COLO668 (cell line): ENCODE measurements around the gene DIAPH1.

Source experiments
- DNase-seq: peaks from one replicate; lab custom pipeline; 2025; ENCODE audit not compliant: unreplicated experiment; lab: John Stamatoyannopoulos, UW

DIAPH1 gene

DNA sequence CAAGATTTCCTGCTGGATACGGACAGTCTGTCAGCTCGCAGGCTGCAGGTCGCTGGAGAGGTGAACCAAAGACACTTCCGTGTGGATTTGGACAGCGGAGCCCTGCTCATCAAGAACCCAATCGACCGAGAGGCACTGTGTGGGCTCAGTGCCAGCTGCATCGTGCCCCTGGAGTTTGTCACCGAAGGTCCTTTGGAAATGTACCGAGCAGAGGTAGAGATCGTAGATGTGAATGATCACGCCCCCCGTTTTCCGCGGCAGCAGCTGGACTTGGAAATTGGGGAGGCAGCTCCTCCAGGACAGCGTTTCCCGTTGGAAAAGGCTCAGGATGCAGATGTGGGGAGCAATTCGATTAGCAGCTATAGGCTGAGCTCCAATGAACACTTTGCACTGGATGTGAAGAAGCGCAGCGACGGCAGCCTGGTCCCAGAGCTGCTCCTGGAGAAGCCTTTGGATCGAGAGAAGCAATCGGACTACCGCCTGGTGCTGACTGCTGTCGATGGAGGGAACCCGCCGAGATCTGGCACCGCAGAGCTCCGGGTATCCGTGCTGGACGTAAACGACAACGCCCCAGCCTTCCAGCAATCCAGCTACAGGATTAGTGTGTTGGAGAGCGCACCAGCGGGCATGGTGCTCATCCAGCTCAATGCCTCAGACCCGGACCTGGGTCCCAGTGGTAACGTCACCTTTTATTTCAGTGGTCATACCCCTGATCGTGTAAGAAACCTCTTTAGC, 133.3 kb downstream of the DIAPH1 start:
- no peak for DNase-seq

DNA sequence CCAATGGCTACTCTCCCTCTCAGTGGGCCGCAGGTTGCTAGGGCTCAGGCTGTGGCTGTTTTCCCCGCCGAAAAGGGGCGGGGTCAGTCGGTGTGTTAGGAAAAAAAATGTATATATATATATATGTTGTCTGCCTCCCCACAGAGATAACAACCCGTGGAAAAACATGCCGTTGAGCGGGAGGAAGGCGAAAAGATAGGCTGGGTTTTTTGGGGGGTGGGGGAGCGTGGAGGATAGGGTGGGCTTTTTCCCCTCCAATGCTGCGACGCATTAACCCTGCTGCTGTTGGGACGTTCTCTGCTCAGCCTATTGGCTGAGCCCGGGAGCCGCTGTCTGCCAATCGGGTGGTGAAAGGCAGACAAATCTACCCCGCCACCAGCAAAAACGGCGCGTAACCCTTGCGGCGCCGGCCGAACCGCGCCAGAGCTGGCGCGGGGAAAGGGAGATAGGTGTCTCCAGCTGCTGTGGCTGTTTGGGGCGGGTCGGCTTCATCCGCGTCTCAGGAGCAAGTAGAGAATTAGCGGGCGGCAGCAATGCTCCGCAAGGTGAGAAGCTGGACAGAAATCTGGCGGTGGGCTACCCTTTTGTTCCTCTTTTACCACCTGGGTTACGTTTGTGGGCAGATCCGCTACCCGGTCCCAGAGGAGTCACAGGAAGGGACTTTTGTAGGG, 134.0 kb downstream of the DIAPH1 start, which contains the start of gene PCDHGC4:
TSS of gene PCDHGC4 (plus strand) at position 390 of the 671 bp plus-strand sequence. CDS start at position 534, 144 bp downstream.
- DNase-seq = no peak

DNA sequence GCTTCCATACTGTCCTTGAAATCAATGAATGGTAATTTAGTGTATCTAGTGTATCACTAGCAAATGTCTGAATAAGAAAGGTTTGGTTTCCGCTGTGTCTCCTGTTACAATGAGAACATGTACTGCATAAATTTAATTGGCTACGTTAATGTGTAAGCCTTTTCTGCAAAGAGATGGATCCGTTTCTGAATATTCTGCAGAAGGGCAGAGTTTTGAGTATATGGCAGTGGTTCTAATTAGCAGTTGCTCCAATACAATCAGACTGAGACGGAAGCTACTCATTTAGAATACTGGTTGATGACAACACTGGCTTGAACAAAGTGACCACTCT, 134.5 kb downstream of the DIAPH1 start:
- DNase-seq = no peak

DNA sequence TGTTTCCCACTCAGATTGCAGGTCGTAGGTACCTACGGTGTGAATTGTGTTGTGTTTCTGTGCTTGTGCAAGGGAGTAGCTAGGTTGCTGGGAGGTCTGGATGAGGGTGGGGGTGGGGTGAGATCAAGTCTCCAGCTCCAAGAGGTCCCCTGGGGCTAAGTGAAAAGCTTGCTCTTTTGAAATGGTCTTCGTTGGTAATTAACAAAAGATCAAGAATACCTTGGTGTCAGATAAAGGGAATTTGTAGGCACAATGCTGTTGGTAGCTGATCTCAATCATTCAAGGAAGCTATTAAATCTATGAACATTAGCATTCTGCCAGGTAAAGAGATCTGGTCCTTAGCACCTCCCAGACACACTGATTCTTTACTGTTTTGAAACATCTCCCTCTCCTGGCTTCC, 134.9 kb downstream of the DIAPH1 start:
- DNase-seq = no peak

DNA sequence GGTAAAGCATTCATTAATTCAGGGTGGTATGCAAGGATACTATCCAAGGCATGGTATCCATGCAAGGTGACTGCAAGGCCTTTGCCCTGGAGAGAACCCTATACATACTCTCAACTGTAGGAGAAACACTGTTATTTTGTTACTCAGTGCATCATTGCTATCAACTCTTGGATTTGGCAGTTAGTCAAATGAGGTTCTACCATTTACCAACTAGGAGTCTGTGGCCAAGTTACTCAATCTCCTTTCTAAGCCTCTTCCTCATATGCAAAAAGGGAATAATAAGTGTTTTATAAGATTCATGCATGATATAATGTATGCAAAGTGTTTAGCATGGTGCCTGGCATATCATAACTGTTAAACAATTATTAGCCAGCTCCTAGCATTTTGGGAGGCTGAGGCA, 139.0 kb downstream of the DIAPH1 start:
- no peak for DNase-seq

DNA sequence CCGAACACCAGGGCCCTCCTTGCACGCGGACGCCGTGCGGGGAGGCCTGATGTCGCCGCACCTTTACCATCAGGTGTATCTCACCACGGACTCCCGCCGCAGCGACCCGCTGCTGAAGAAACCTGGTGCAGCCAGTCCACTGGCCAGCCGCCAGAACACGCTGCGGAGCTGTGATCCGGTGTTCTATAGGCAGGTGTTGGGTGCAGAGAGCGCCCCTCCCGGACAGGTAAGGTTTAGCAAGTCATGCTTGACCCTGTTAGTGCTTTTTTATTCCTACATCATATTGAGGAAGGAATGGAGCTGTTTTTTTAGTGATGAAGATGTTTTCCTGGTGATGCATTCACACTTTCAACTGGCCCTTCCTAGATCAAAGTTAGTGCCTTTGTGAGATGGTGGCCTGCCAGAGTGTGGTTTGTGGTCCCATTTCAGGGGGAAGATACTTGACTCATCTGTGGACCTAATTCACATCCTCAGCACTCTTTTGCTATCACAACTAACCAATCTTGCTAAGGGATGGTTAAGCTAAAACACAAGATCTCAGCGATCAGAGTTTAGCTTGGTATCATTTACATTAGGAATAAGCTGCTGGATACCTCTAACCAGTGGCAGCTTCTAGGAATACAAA, 140.4 kb downstream of the DIAPH1 start:
- peak; percentile 66 for DNase-seq

DNA sequence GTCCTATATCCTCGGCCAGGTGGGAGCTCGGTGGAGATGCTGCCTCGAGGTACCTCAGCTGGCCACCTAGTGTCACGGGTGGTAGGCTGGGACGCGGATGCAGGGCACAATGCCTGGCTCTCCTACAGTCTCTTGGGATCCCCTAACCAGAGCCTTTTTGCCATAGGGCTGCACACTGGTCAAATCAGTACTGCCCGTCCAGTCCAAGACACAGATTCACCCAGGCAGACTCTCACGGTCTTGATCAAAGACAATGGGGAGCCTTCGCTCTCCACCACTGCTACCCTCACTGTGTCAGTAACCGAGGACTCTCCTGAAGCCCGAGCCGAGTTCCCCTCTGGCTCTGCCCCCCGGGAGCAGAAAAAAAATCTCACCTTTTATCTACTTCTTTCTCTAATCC, 141.0 kb downstream of the DIAPH1 start:
- no peak for DNase-seq

DNA sequence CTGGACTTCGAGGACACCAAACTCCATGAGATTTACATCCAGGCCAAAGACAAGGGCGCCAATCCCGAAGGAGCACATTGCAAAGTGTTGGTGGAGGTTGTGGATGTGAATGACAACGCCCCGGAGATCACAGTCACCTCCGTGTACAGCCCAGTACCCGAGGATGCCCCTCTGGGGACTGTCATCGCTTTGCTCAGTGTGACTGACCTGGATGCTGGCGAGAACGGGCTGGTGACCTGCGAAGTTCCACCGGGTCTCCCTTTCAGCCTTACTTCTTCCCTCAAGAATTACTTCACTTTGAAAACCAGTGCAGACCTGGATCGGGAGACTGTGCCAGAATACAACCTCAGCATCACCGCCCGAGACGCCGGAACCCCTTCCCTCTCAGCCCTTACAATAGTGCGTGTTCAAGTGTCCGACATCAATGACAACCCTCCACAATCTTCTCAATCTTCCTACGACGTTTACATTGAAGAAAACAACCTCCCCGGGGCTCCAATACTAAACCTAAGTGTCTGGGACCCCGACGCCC, 141.7 kb downstream of the DIAPH1 start:
- DNase-seq = no peak

DNA sequence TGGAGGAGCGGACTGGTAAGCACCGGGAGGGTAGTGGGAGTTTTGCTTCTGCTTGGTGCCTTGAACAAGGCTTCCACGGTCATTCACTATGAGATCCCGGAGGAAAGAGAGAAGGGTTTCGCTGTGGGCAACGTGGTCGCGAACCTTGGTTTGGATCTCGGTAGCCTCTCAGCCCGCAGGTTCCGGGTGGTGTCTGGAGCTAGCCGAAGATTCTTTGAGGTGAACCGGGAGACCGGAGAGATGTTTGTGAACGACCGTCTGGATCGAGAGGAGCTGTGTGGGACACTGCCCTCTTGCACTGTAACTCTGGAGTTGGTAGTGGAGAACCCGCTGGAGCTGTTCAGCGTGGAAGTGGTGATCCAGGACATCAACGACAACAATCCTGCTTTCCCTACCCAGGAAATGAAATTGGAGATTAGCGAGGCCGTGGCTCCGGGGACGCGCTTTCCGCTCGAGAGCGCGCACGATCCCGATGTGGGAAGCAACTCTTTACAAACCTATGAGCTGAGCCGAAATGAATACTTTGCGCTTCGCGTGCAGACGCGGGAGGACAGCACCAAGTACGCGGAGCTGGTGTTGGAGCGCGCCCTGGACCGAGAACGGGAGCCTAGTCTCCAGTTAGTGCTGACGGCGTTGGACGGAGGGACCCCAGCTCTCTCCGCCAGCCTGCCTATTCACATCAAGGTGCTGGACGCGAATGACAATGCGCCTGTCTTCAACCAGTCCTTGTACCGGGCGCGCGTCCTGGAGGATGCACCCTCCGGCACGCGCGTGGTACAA, 142.5 kb downstream of the DIAPH1 start:
- DNase-seq = peak; percentile 43

DNA sequence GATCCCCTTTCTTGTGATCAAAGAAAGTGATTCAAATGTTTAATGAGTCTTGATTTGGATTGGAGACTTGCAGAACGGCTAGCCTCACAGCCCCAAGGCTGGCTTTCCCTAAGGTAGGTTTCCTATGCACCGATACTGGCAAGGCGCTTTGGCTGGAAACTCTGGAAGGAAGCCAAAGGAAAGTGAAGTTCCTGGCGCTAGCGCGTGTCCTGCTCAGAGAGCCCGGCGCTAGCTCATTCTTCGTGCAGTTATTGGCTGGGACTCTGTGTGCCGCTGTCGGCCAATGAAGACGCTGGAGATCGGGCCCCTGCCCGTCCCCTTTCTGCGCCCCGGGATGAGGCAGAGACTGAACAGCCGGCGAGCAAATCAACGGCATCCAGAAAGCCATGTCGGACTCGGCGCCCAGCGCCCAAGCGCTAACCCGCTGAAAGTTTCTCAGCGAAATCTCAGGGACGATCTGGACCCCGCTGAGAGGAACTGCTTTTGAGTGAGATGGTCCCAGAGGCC, 143.1 kb downstream of the DIAPH1 start, which contains the start of gene PCDHGC3:
TSS of gene PCDHGC3 (plus strand) at position 342 of the 507 bp plus-strand sequence. CDS start at position 493, 151 bp downstream.
- DNase-seq = peak; percentile 47

DNA sequence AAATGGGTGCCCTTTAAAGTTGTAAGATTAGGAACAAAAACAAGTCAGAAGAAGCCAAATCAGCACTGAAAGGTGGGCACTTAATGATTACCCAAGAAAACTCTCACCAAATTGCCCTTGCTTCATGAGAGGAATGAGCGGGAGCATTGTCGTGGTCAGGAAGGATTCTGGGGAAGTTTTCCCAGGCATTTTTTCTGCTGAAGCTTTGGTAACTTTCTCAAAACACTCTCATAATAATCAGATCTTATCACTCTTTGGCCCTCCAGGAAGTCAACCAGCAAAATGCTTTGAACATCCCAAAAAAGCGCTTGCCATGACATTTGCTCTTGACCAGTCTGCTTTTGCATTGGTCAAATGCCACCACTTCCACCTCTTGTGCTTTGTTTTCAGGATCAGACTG, 153.4 kb downstream of the DIAPH1 start:
- DNase-seq = no peak
